Measurements from ENCODE around the gene MTA3.
"Not testable (repeated sequence)": the region's sequence is repeated elsewhere in the genome, so short reads cannot be mapped to it uniquely, and the experiment has no call there.

MTA3 gene

DNA sequence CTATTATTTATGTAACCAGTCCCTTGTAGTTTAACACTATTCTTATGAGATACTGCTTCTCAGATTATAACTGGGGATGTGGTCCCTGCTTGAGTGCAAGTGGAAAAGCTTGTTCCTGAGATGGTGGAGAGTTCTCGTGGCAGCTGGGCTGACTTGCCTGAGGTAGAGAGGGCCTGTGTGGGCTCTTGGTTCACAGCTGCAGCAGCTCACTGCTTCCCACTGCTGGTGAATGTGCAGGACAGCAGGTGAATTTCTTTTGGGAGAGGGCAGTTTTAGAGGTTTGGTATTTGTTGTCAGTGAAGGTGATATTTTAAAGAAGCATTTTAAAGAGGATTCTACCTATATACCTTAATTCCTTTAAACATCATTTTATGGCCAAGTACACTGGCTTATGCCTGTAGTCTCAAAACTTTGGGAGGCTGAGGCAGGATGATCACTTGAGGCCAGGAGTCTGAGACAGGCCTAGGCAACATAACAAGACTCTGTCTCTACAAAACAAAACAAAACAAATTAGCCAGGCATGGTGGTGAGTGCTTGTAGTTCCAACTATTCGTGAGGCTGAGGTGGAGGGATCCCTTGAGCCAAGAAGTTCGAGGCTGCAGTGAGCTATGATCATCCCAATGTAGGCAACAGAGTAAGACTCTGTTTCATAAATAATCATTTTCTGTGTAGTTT is 94.8 kb downstream of the MTA3 start:
- DNase-seq (ENCODE audit: low spot score), result peak; percentile 75

DNA sequence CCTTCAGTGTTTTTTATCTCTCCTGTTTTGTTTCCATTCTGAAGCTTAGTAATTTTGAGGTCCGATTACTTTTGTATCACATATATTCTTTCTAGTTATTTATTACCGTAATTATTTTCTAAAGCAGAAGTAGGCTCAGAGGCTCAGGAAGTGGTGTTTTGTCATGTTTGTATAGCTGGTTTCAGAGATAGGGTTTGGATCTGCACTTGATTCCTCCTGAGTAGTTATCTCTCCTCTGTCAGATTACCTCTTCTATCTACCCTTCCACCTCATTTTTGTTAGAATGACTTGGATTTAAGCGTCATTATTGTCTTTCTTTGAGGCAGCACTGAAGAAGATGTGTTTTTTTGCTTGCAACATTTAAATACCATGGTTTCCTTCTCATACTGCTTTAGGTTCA is 95.4 kb downstream of the MTA3 start:
- DNase-seq (ENCODE audit: low spot score), result no peak

DNA sequence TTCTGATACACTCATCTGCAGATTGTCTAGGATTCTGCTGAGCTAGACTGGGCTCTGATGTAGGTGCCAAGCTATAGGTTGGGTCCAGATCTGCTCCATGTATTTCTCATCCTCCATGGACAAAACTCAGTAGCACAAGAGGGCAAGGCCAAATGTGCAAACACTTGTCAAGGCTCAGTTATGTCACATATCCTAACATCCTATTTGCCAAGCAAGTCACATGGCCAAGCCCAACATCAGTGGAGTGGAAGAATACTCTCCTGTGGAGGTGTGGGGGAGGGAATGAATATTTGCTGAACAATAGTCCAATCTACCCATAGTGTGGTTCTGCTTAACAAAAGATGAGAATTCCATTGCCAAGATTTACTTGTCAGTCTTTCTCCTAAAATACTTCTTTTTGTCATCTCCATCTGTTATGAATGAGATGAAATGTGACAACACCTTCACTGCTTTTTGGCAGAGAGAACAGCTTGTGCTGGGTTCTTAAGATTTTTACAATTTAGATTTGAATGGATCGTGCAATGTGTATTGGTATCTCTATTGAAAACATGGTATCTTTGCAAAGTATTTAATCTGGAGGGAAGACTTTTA is 105.7 kb downstream of the MTA3 start:
- no peak for DNase-seq (ENCODE audit: low spot score)

DNA sequence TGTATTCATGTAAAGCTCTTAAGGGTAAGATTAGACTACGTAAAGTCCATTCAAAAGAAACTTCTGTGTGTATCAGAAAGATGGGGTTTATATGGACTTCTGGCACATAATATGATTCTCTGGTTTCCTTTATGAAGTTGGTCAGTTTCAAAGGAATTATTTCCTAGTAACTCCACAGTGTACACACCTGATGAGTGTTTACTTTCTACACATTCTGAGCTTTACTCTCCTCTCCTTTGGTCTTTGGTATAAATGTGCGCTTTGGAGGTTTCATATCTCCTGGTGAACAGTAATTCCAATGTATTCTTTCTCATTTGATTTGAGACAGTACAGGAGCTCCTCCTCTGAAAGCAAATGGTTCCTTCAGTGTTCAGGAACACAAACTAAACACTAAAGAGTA is 107.4 kb downstream of the MTA3 start:
- DNase-seq (ENCODE audit: low spot score), result no peak

GRCh38 chr2:42685303-42685702 is 116.9 kb downstream of the MTA3 start:
- DNase-seq (ENCODE audit: low spot score), result no peak

- DNase-seq (ENCODE audit: low spot score), result no peak
Observed at GRCh38 chr2:42693013-42693615, 124.7 kb downstream of the MTA3 start.

DNA sequence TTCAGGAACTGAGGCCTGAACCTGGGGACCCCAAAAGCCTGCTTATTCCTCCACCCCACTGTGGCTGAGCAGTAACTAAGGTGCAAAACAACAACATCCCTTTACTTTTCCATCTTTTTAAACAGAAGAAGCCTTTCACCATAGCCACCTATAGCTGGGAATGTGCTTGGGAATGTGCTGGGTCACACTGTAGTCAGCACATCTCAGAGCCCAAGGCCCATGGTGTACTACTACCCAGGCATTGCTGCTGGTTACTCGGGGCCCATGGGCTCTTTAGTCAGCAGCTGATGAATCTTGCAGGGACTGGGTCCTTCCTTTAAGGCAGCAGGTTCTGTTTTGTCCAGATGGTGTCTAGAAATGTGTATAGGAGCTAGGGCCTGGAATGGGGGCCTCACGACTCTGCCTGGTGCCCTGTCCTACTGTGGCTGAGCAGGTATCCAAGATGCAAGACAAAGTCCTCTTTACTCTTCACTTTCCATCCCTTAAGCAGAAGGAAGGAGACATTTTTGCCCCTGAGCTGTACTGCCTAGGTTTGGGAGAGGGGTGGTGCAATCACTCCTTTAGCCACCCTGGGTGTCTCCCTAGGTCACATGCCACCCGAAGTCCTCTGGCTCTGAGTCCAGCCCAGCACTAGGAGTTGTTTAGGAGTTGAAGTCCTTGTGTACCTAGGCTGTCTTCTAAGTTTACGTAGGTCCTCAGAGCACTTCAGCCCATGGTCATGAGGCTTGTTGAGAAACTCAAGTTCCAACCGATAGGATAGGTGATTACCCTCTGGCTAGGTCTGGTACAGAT is 125.5 kb downstream of the MTA3 start:
- DNase-seq (ENCODE audit: low spot score), result no peak

GRCh38 chr2:42696987-42697386 is 128.6 kb downstream of the MTA3 start:
- no peak for DNase-seq (ENCODE audit: low spot score)

DNA sequence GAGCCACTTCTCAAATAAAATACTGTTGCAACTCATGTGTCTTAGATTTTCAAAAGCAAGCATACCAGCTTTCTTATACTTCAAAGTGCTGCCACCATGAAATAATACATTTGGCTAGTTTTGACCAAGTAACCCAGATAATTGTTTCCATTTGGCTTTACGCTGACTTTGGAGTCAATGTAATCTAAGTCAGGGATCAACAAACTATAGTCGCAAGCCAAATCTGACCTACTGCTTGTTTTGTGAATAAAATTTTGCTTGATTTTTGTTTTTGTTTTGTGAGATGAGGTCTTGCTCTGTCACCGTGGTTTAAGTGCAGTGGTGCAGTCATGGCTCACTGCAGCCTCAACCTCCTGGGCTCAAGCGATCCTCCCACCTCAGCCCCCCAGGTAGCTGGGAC is 130.5 kb downstream of the MTA3 start:
- no peak for DNase-seq (ENCODE audit: low spot score)

DNA sequence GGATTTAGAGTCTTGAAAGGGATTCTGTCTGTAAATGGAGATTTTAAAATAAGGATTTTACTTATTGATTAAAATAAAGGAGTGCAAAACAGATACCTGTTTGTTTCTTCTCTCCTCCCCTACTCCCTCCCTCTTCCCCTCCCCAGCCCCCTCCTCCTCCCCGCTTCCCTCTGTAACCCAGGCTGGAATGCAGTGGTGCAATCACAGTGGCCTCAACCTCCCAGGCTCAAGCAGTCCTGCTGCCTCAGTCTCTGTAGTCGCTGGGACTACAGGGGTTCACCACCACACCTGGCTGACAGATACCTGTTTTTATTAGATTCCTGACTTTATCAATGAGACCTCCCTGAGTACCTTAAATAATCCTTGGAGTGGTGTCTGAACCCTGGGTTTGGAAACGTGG is 138.4 kb downstream of the MTA3 start:
- DNase-seq (ENCODE audit: low spot score), result no peak

DNA sequence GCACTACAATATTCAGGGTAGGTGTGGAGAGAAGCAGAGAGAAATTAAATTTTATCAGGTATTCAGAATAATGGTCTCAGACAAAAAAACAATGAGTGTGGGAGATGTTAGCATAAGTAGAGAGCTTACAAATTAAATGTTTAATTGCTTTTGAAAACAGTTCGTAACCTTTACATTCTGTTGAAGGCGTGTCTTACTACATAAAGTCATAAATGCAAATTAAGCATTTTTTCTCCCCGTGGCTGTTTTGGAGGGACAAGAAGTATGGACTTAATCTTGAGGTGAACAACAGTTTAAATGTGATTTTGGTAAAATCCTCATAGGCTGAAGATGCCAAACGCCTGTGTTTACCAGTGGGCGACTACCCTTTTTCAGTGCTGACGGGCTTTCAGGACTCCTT is 139.7 kb downstream of the MTA3 start:
- no peak for DNase-seq (ENCODE audit: low spot score)

DNA sequence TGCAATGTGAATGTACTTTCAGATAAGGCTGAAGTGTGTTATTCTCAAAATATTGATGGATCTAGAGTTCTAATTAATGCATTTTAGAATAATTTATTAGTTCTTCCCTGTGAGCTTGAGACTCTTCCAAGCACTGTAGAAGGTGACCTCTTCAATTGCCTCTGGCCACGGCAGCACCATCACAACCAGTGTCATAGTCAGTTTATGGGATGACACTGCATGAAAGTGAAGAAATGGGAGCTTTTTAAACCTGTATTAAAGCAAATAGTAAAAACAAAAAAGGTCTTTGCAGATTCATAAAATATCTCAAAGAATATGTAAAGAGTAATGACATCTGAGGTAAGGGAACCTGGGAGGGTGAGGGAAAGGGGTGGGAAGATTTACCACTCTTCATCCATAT is 143.5 kb downstream of the MTA3 start:
- no peak for DNase-seq (ENCODE audit: low spot score)

DNA sequence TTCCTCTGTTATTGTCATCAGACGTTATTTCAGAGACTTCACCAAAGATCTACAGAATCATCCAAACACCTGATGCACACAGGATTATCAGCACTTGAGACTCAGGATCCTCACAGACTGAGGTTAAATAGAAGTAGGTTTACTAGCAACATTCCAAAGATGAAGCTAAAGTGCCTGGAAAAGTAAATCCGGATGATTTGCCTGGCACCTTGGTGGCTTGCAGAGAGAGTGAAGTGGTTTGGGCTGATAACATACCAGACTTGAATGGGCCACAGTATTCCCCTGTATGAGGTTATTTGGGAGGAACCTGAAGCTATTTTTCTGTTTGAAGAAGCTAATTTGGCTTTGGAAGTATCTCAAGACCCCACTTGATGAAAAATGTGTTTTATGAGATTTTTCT is 144.5 kb downstream of the MTA3 start:
- DNase-seq (ENCODE audit: low spot score), result no peak

GRCh38 chr2:42713920-42714319 is 145.5 kb downstream of the MTA3 start:
- DNase-seq (ENCODE audit: low spot score), result no peak

GRCh38 chr2:42714686-42715085 is 146.3 kb downstream of the MTA3 start:
- DNase-seq (ENCODE audit: low spot score), result no peak

DNA sequence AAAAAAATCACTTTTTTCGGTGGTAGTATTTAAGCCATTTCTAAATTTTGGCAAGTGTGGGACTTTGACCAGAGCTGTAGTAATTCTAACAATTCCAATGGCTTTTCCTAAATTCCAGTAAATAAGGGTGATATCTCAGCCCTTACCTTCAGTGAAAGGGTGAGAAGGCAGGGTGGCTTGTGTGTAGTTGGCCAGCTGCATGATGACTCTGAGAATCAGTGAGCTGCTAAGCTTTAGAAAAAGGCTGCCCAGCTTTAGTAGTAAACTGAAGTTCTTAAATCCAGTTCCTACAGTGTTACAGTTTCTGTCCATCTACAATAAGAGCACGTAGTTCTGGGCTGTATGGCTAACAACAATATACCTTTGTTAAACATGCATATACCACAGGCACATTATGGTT is 153.5 kb downstream of the MTA3 start:
- DNase-seq (ENCODE audit: low spot score), result no peak

DNA sequence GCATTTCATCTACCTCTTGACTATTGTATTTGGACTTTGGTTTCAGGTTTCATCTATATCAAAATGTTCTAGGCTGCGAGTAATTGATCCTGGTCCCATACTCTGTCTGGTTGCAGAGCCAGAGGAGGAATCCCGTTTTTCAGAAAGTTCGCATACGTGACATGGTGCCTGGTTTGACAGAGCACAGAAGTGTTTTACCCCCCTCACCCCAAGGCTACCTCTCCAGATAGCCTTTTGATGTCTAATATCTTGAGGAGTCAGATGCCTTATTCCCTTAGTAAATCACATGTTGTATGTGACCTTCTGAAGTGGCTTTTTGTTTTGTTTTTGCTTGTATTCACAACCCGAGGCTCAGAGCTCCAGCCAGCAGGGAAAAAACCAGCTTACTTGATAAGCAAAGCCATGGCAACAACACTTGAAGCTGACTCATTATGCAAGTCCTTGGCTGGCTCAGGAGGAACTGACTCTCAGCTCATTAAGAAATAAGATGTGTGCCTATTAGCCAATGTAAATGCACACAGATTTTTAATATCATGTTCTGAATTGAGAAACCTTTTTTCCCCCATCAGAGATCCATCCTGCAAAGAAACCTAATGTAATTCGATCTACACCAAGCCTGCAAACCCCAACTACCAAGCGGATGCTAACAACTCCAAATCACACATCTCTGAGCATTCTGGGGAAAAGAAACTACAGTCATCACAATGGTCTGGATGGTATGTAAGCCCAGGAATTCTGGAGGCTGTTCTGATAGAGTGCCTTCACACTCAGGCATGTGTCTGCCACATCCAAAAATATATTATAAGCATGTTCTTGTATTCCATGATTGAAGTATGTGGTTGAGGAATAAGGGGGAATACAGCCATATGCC is 154.1 kb downstream of the MTA3 start:
- peak; percentile 13 for DNase-seq (ENCODE audit: low spot score)

- DNase-seq (ENCODE audit: low spot score), result no peak
Observed at GRCh38 chr2:42723465-42723864, 155.0 kb downstream of the MTA3 start.

DNA sequence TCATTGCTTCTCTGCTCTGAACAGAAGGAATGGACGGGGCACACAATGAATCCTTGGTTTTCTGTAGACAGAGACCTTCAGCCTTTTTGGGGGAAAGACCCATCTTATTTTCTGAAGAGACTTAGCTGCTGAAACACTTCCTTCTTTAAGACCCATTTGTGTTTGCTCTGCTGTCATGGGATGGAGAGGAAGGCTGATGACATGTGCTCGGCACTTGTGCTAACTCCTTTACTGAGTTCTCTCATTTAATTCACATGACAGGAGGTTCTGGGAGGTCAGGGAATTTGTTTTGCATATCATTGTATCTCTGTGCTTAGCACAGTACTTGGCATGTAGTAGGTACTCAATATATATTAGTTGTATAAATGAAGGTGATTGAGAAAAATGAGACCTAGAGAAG is 156.5 kb downstream of the MTA3 start:
- no peak for DNase-seq (ENCODE audit: low spot score)

- DNase-seq (ENCODE audit: low spot score), result no peak
Observed at GRCh38 chr2:42725657-42726056, 157.2 kb downstream of the MTA3 start.

GRCh38 chr2:42726680-42727079 is 158.2 kb downstream of the MTA3 start:
- no peak for DNase-seq (ENCODE audit: low spot score)

- DNase-seq (ENCODE audit: low spot score), result not testable (repeated sequence)
Observed at GRCh38 chr2:42731316-42731715, 162.9 kb downstream of the MTA3 start.
